K562 (cell line): ENCODE data around the gene IPP. TPM values are rescaled to one million over a fixed set of nuclear protein-coding genes. Genes with fewer than 3 reads are reported as not detected.

Experiments used
- ATAC-seq: fragments of 200-7000 bp; cut with Tn5 transposase; 3 replicates; pipeline ENCODE4 v1.9.1; 2020; ENCODE audit warnings: moderate library complexity
- BruUV-seq: library from RNA; stranded (reverse); fragments of 400-500 nt; replicated peaks from 2 replicates; lab custom pipeline; 2021; lab: Mats Ljungman, UMichigan
- CTCF ChIA-PET: fragments of 300-600 bp; formaldehyde crosslinking; extraction: SDS; loops from one replicate; lab custom pipeline; 2021; ENCODE audit warnings: low intra/inter-chr PET ratio; lab: Yijun Ruan, JAX
- POLR2A ChIA-PET: fragments of 300-600, 350-650 bp; sonication (Branson Sonifier 250); formaldehyde crosslinking; extraction: SDS; loops from one replicate; lab custom pipeline; 2021; ENCODE audit warnings: antibody characterized with exemption, inconsistent platforms; lab: Yijun Ruan, JAX
- DNase-seq, 4 experiments: peaks; one replicate each; pipeline versions ENCODE4 v3.0.0 to v3.0.0-alpha.2; 2011 to 2018; ENCODE audit warnings: low spot score in 3 of 4, mixed read lengths in 3 of 4; ENCODE audit errors: extremely low read depth in 1 of 4
- FAIRE-seq: peaks from 2 replicates; lab custom pipeline; 2011; peaks lifted over from hg19 to GRCh38; lab: Jason Lieb, UNC
- H2AFZ ChIP-seq: 2 replicates; pipeline ENCODE4 v1.6.0; 2011; ENCODE audit warnings: low read depth, low read length, control low read depth, inconsistent platforms
- H3K27ac ChIP-seq: fragments of 200-600 bp; 3 replicates; pipeline ENCODE4 v1.8.0; 2011; ENCODE audit warnings: low read depth, mild to moderate bottlenecking, control low read depth, inconsistent platforms, low read length, moderate library complexity, mixed read lengths; ENCODE audit errors: extremely low read depth
- H3K27me3 ChIP-seq, 2 experiments: fragments of 300-600 bp in 1 of 2; 2 replicates in 1 of 2; 3 replicates in 1 of 2; pipeline versions ENCODE4 v1.6.0 to v1.8.0; 2011; ENCODE audit warnings: inconsistent platforms in 2 of 2, low read length in 2 of 2, mild to moderate bottlenecking in 1 of 2, mixed read lengths in 1 of 2, moderate library complexity in 1 of 2; ENCODE audit not compliant: control insufficient read depth in 2 of 2, insufficient read depth in 2 of 2
- H3K36me3 ChIP-seq: fragments of 300-600 bp; 3 replicates; pipeline ENCODE4 v1.8.0; 2011; ENCODE audit warnings: mild to moderate bottlenecking, low read length, inconsistent platforms; ENCODE audit not compliant: control insufficient read depth, insufficient read depth
- H3K4me1 ChIP-seq, 2 experiments: fragments of 200-600 bp in 1 of 2; replicated peaks in 1 of 2; 2 replicates in 1 of 2; 3 replicates in 1 of 2; pipeline versions ENCODE4 v1.5.1 to v1.8.0; 2011; ENCODE audit warnings: inconsistent platforms in 2 of 2, low read length in 2 of 2, mild to moderate bottlenecking in 1 of 2, mixed read lengths in 1 of 2, moderate library complexity in 1 of 2; ENCODE audit not compliant: control insufficient read depth in 2 of 2, insufficient read depth in 2 of 2
- H3K4me2 ChIP-seq: 2 replicates; pipeline ENCODE4 v1.6.1; 2011; ENCODE audit warnings: low read length, control low read depth, inconsistent platforms, mixed read lengths; ENCODE audit not compliant: insufficient read depth
- H3K4me3 ChIP-seq: fragments of 200-600 bp; sonication (generic), shearing (Covaris generic); 2 replicates; pipeline ENCODE4 v1.5.1; 2016; ENCODE audit warnings: control low read depth, inconsistent platforms
- H3K79me2 ChIP-seq: fragments of 200-600 bp; 3 replicates; pipeline ENCODE4 v1.8.0; 2011; ENCODE audit warnings: low read length, inconsistent platforms; ENCODE audit not compliant: control insufficient read depth, insufficient read depth
- H3K9ac ChIP-seq, 2 experiments: 2 replicates each; pipeline versions ENCODE4 v1.6.0 to v1.6.1; 2011; ENCODE audit warnings: low read depth in 2 of 2, low read length in 2 of 2, control low read depth in 1 of 2, inconsistent platforms in 1 of 2, mild to moderate bottlenecking in 1 of 2, mixed read lengths in 1 of 2; ENCODE audit not compliant: insufficient read depth in 1 of 2
- H3K9me1 ChIP-seq: one replicate; pipeline ENCODE4 v1.6.0; 2011; ENCODE audit warnings: inconsistent platforms, mild to moderate bottlenecking, low read length, moderate library complexity; ENCODE audit not compliant: control insufficient read depth, insufficient read depth
- H3K9me3 ChIP-seq: replicated peaks from 2 replicates; pipeline ENCODE4 v1.5.1; 2011; ENCODE audit warnings: low read depth, low read length, inconsistent platforms; ENCODE audit not compliant: control insufficient read depth, insufficient read depth
- H4K20me1 ChIP-seq: replicated peaks from 2 replicates; pipeline ENCODE4 v1.6.1; 2011; ENCODE audit warnings: low read length, inconsistent platforms, mixed read lengths; ENCODE audit not compliant: control insufficient read depth, insufficient read depth
- ATF3 ChIP-seq, 2 experiments: fragments of 450-650 bp in 1 of 2; sonication (generic) in 1 of 2; formaldehyde crosslinking in 1 of 2; IDR thresholded peaks in 1 of 2; conservative IDR thresholded peaks in 1 of 2; 2 replicates each; pipeline versions ENCODE4 v1.6.1 to v1.8.1; 2016 to 2023; ENCODE audit warnings: mild to moderate bottlenecking in 2 of 2, moderate library complexity in 2 of 2, inconsistent platforms in 1 of 2, missing genetic modification reagents in 1 of 2
- GTF2F1 ChIP-seq: IDR thresholded peaks from 2 replicates; pipeline ENCODE4 v1.6.1; 2011; ENCODE audit warnings: low read depth, low read length, improper control_type of control experiment
- HMGN3 ChIP-seq: IDR thresholded peaks from 2 replicates; pipeline ENCODE4 v1.6.1; 2011; ENCODE audit warnings: borderline replicate concordance, low read depth, mild to moderate bottlenecking, mixed read lengths, low read length; ENCODE audit not compliant: insufficient read length; ENCODE audit errors: extremely low read depth
- MBD1 ChIP-seq: fragments of 250-450 bp; sonication (Bioruptor Pico); IDR thresholded peaks from 2 replicates; pipeline ENCODE4 v1.8.0; 2022; ENCODE audit warnings: inconsistent platforms
- NRF1 ChIP-seq, 2 experiments: fragments of 450-650 bp; IDR thresholded peaks in 1 of 2; conservative IDR thresholded peaks in 1 of 2; 2 replicates each; pipeline ENCODE4 v1.6.1; 2014; ENCODE audit warnings: mild to moderate bottlenecking in 2 of 2
- POLR2A ChIP-seq: fragments of 450-650 bp; conservative IDR thresholded peaks from 2 replicates; pipeline ENCODE4 v1.6.1; 2016
- RBFOX2 ChIP-seq: fragments of 200-400 bp; formaldehyde crosslinking; IDR thresholded peaks from 2 replicates; pipeline ENCODE4 v1.6.1; 2017; ENCODE audit warnings: low read depth, mild to moderate bottlenecking, low read length, moderate library complexity
- TCF3 ChIP-seq: sonication (generic); formaldehyde crosslinking; IDR thresholded peaks from 2 replicates; pipeline ENCODE4 v1.4.0; 2020; ENCODE audit warnings: mild to moderate bottlenecking, missing genetic modification reagents
- ZBTB33 ChIP-seq: sonication (generic); formaldehyde crosslinking; IDR thresholded peaks from 2 replicates; pipeline ENCODE4 v1.8.1; 2023; ENCODE audit warnings: mild to moderate bottlenecking, missing genetic modification reagents
- ZNF507 ChIP-seq: conservative IDR thresholded peaks from 2 replicates; pipeline ENCODE4 v1.6.1; 2017; ENCODE audit warnings: missing genetic modification characterization, missing compliant biosample characterization
- WGBS: fragments of 100-300 bp; shearing (Covaris generic); methylation state at CpG from one replicate; pipeline ENCODE4 v1.1.6; 2016; ENCODE audit warnings: low coverage, mixed read lengths; ENCODE audit not compliant: insufficient coverage; ENCODE audit errors: missing lambda C conversion rate; 5-methylcytosine and 5-hydroxymethylcytosine counted together
- in situ Hi-C: fragments of 300-500 bp; cut with MboI; formaldehyde crosslinking; loops from 4 replicates; pipeline ENCODE4 v1.15.0; 2018; ENCODE audit warnings: inconsistent platforms, mixed read lengths
- intact Hi-C: fragments of 100-400 bp; cut with micrococcal nuclease; formaldehyde crosslinking; loops from 2 replicates; pipeline ENCODE4 v1.14.2; 2022
- polyA plus RNA-seq, 8 experiments: library from polyadenylated mRNA; depleted of rRNA in 4 of 8; stranded (reverse) in 5 of 8; unstranded in 3 of 8; fragments of >200 nt; fragmentation: Nextera tagmentation in 2 of 8; fragmentation: Illumina TruSeq in 1 of 8; extraction: Ambion mirVana in 2 of 8; extraction: Trizol in 1 of 8; gene quantifications; 2 replicates each; pipeline versions ENCODE4 v1.2.1 to v1.2.3, GENCODE V29; 2011 to 2014; ENCODE audit warnings: inconsistent platforms in 1 of 8, missing spikeins in 1 of 8
- total RNA-seq, 7 experiments: library from RNA; depleted of rRNA in 6 of 7; stranded (reverse); fragments of >200 nt in 6 of 7; fragmentation: Illumina TruSeq in 2 of 7; extraction: Trizol in 2 of 7; gene quantifications; 2 replicates each; pipeline versions ENCODE4 v1.2.1 to v1.2.3, GENCODE V29; 2011 to 2021; ENCODE audit warnings: low replicate concordance in 1 of 7
- TF ChIP-seq, protein P1 (sequence below): fragments of 250-450 bp; sonication (Bioruptor Pico); IDR thresholded peaks from 2 replicates; pipeline ENCODE4 v1.5.0; 2020; ENCODE audit warnings: mild to moderate bottlenecking, borderline replicate concordance
- TF ChIP-seq, protein P2 (sequence below), 2 experiments: fragments of 250-450 bp in 1 of 2; fragments of 450-650 bp in 1 of 2; sonication (Bioruptor Pico) in 1 of 2; IDR thresholded peaks; 2 replicates each; pipeline versions ENCODE4 v1.6.1 to v1.8.0; 2016 to 2021; ENCODE audit warnings: mild to moderate bottlenecking in 2 of 2, moderate library complexity in 2 of 2, missing compliant biosample characterization in 1 of 2, missing genetic modification characterization in 1 of 2

IPP gene
- total and polyA plus RNA-seq, 9 of the 15 experiments (the other 6 are each of a cell fraction or from before 2014, with no cell fraction given): 6.9 to 15.1 (median 9.7) TPM

- Histone ChIP-seq H3K9ac (no peak overlapping the region), H3K27me3 (no peaks in the 10 kb centered on the region), H3K36me3 (peaks cover 4% of the 10 kb centered on the region; the same call in 1 of the 3 replicates), H3K79me2 (peaks cover 9% of the 10 kb centered on the region; the same call in 2 of the 3 replicates), H3K27ac (no peak overlapping the region), H4K20me1 (no peaks in the 10 kb centered on the region), H3K4me3 (no peak overlapping the region), H3K4me2 (no peak overlapping the region), H2AFZ (no peak overlapping the region), H3K9me1 (no peaks in the 10 kb centered on the region), H3K9me3 (no peaks in the 10 kb centered on the region), H3K4me1 (peaks cover 21 to 31% of the 10 kb centered on the region in 2 experiments)
- POLR2A ChIA-PET: interaction anchor here (0.9 to 1.3 kb wide), 5 partner anchors 8 to 60 kb away, joined by 3 to 6 read pairs (median 3); partner anchors contain the start of gene GPBP1L1
- WGBS: 88% methylated on average over 12 of the region's 12 CpGs
- CTCF ChIA-PET: no interaction called here
- ATAC-seq (no peak), FAIRE-seq (no peak), DNase-seq (no peak)
- in situ Hi-C loops: no loop called here
- intact Hi-C loops: no loop called here
- TF ChIP-seq MBD1 (CRISPR knock-in tag) (peak; percentile 89), RBFOX2 (peak; percentile 43; the same call in 1 of the 2 replicates), TCF3 (CRISPR knock-in tag) (no peak), ATF3 (IDR thresholded peaks at IDR 0.05) (peak; percentile 14; the same call in 1 of the 2 replicates), ATF3 (CRISPR knock-in tag; conservative IDR thresholded peaks at IDR 0.05) (no peak), NRF1 (conservative IDR thresholded peaks at IDR 0.05 in 1 of 2, IDR thresholded peaks at IDR 0.05 in 1 of 2) (peak in 1 of 2 experiments; percentile 37; a peak in 2 of 4 replicates), HMGN3 (peak; percentile 29), GTF2F1 (0 out of 2 replicates have a peak, but pooled peaks have one; percentile 29), POLR2A (0 out of 2 replicates have a peak, but pooled peaks have one; percentile 21), ZNF507 (tag) (no peak), ZBTB33 (CRISPR knock-in tag) (peak; percentile 85)
- TF ChIP-seq, protein P1, sequence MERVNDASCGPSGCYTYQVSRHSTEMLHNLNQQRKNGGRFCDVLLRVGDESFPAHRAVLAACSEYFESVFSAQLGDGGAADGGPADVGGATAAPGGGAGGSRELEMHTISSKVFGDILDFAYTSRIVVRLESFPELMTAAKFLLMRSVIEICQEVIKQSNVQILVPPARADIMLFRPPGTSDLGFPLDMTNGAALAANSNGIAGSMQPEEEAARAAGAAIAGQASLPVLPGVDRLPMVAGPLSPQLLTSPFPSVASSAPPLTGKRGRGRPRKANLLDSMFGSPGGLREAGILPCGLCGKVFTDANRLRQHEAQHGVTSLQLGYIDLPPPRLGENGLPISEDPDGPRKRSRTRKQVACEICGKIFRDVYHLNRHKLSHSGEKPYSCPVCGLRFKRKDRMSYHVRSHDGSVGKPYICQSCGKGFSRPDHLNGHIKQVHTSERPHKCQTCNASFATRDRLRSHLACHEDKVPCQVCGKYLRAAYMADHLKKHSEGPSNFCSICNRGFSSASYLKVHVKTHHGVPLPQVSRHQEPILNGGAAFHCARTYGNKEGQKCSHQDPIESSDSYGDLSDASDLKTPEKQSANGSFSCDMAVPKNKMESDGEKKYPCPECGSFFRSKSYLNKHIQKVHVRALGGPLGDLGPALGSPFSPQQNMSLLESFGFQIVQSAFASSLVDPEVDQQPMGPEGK (CRISPR knock-in tag): no peak
- TF ChIP-seq, protein P2, sequence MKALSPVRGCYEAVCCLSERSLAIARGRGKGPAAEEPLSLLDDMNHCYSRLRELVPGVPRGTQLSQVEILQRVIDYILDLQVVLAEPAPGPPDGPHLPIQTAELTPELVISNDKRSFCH (CRISPR knock-in tag; IDR thresholded peaks at IDR 0.05): no peak
- TF ChIP-seq, protein P2 (tag; IDR thresholded peaks at IDR 0.05): no peak
- BruUV-seq: no TSS peak
Observed at GRCh38 chr1:45746922-45747321, 3.5 kb downstream of the IPP start.
